GM13977 (cell line): ENCODE data around the gene MBTPS1.

Experiments used
- DNase-seq: peaks from one replicate; pipeline ENCODE4 v3.0.0; 2012; ENCODE audit warnings: low spot score
- CTCF ChIP-seq: IDR thresholded peaks from 2 replicates; pipeline ENCODE4 v1.5.1; 2012; ENCODE audit warnings: mild to moderate bottlenecking, control low read depth; ENCODE audit not compliant: insufficient read depth; ENCODE audit errors: extremely low read depth, missing control alignments
- in situ Hi-C: fragments of 300-500 bp; cut with MboI; formaldehyde crosslinking; loops from one replicate; pipeline ENCODE4 v1.12.0; 2022; ENCODE audit warnings: low sequenced_read_pairs, low pct_unique_long_range_greater_than_20kb, mixed read lengths, inconsistent platforms; ENCODE audit not compliant: unreplicated experiment

MBTPS1 gene

GRCh38 chr16:84062734-84063640 is 53.8 kb downstream of the MBTPS1 start:
- DNase-seq, result peak; percentile 72
- peak; percentile 79 for TF ChIP-seq CTCF
- in situ Hi-C loops, result loop anchor here (25.0 kb wide), 1 partner anchor 101 kb away; the partner anchor contains the start of genes NECAB2 and OSGIN1

GRCh38 chr16:84061236-84061819 is 55.4 kb downstream of the MBTPS1 start:
- in situ Hi-C loops, result loop anchor here (25.0 kb wide), 1 partner anchor 99 kb away; the partner anchor contains the start of genes NECAB2 and OSGIN1
- no peak for DNase-seq
- TF ChIP-seq CTCF, result no peak

GRCh38 chr16:84059946-84060901 is 56.5 kb downstream of the MBTPS1 start:
- no peak for DNase-seq
- in situ Hi-C loops, result loop anchor here (25.0 kb wide), 1 partner anchor 98 kb away; the partner anchor contains the start of genes NECAB2 and OSGIN1
- no peak for TF ChIP-seq CTCF

- DNase-seq, result no peak
- no peak for TF ChIP-seq CTCF
- in situ Hi-C loops, result loop anchor here (25.0 kb wide), 1 partner anchor 97 kb away; the partner anchor contains the start of genes NECAB2 and OSGIN1
Measured at GRCh38 chr16:84059111-84059510, 57.6 kb downstream of the MBTPS1 start.

- no peak for TF ChIP-seq CTCF
- DNase-seq, result no peak
- in situ Hi-C loops, result loop anchor here (25.0 kb wide), 1 partner anchor 96 kb away; the partner anchor contains the start of genes NECAB2 and OSGIN1
Measured at GRCh38 chr16:84058664-84059063, 58.1 kb downstream of the MBTPS1 start.
